GM19025 (cell line): ENCODE results near the gene CLINT1.
A peak's percentile ranks its signal among the peaks of the same experiment; 100 is the strongest.
"Not testable (repeated sequence)": the region's sequence is repeated elsewhere in the genome, so short reads cannot be mapped to it uniquely, and the experiment has no call there.

ENCODE experiments used
- ATAC-seq: cut with Tn5 transposase; IDR thresholded peaks from one replicate; pipeline ENCODE4 v1.9.1; 2021; ENCODE audit warnings: mild to moderate bottlenecking, low read depth, moderate library complexity; ENCODE audit not compliant: unreplicated experiment

CLINT1 gene

DNA sequence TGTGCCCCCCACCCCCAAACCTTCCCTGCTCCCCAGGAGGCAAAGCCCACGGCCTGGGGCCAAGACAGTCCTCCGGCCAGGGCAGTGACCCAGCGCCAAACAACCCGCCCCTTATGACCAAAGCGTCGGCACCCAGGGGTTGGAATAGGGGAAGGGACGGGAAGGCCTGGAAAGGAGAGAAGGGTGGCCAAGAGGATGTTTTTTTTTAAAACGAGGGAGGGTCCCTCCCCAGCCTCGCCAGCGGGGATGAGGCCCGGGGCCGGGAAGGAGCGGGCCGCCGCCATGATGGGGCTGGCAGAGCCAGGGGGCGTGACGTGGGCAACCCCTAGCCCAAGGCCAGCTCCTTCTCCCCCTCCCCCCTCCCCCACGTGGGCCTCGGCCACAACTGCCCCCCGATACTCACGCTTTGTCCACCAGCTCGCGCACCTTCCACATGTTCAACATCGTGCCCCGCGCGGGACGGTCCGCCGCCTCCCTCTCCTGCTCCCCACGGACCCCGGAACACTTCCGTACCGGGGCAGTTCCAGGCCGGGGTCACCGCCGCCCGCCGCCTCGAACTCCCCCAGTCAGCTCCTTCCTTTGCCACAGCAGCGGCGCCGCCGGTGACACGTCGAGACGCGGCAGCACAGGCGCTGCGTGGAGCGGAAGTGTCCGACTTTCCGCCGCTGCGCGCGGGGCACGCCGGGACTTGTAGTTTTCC is at the start of gene CLINT1:
TSS of gene CLINT1 (minus strand) at position 619 of the 700 bp plus-strand sequence. CDS start at position 444, 175 bp downstream.
- peak; percentile 49 for ATAC-seq

DNA sequence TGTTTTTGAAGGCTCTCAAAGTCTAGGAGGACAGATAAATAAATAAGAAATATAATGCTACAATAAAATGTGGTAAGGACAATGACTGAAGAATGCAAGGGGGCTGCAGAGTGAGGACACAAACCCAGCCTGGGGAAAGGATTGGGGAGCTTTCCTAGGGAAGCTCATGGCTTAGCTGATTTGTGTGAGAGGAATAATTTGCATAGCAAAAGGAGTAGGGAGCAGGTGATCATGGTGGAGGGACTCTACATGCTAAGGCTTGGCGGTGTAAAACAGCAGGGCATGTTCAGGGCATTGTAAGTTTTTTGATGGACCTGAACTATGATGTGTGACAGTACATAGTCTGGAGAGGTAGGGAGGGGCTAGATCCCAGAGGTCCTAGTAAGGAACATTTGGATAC is 49.5 kb upstream of the CLINT1 start:
- ATAC-seq = no peak

DNA sequence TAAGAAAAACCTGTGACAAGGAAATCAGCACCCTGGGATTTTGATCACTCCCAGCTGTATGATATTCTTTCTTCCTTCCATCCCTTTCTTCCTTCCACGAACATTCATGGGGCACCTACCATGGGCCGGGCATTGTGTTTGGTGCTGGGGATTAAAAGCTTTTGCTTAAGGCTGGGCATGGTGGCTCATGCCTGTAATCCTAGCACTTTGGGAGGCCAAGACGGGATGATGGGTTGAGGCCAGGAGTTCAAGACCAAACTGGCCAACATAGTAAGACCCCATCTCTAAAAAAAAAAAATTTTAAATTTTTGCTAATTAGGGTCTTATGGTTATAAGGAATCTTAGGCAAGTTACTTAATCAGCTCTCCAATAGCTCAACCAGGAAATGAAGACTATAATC is 48.5 kb upstream of the CLINT1 start:
- ATAC-seq = no peak

DNA sequence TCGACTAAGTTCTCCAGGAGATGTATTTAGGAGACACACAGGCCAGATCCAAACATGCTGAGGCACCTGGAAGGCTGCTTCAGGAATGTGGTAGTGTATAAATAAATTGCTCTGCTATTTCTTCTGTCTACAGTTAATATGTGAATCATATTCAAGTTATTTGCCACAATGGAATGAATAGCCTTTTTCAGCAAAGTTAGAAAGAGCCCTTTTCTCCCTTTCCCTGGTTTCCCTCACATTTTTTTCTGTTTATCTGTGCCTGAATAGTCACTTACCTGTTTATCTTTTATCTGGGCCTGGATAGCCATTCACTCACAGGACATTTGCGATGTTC is 44.1 kb upstream of the CLINT1 start:
- no peak for ATAC-seq

DNA sequence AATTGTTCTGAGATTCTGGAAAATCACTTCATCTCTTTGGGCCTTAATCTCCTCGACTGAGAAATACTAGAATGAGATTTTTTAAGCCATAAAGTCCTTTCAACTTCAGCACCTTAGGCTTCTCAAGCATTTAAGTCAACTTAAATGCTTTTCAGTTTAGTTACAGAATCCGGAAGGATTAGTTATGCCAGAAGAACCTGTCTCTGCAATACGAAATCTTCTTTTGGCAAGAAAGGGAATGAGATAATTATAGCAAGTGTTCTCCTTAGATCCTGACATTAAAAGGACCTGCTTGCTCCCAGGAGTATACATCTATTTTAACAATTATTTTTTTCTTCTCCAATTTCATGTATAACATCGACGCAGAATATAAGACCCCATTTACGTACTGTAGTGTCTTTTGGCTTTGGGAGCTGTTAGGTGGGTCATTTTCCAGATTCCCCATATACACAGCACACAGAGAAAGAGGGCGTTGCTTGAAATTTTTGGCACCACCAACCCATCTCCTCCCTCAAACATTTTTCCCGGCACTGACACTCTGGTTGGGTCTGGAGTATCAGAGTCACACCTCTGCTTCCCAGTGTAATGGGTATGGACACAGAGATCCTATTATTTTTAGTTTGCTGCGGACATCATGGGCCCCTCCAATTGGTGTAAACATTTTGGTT is 43.6 kb upstream of the CLINT1 start:
- no peak for ATAC-seq

DNA sequence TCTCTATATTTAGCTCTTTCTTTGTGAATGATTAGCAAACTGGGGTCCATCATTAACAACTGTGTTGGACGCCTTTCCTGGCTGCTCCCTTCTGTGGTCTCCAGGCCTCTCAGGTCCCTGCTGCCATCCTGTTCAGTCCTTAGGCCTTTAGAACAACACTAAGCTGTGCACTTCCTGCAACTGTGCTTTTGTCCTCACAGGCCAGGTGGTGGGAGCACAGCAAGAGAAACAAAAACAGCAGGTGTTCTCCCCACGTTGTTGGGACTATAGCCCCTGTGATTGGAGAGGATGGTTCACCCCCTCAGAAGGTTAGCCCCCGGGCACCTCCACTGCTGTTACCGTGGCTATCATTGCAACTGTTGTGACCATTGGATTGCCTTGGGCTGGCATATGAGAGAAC is 41.7 kb upstream of the CLINT1 start:
- no peak for ATAC-seq

DNA sequence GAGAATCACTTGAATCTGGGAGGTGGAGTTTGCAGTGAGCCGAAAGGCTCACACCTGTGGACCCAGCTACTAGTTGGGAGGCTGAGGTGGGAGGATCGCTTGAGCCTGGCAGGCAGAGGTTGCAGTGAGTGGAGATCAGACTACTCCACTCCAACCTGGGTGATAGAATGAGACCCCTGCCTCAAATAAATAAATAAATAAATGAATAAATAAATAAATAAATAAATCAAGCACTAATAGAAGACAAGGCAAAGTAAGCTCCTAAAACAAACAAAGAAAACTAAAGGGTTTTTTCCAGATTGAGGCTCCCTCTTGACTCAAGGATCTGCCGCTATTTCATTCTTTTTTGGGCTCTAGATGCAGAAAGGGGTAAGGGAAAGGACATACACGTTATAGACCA is 34.7 kb upstream of the CLINT1 start:
- no peak for ATAC-seq

DNA sequence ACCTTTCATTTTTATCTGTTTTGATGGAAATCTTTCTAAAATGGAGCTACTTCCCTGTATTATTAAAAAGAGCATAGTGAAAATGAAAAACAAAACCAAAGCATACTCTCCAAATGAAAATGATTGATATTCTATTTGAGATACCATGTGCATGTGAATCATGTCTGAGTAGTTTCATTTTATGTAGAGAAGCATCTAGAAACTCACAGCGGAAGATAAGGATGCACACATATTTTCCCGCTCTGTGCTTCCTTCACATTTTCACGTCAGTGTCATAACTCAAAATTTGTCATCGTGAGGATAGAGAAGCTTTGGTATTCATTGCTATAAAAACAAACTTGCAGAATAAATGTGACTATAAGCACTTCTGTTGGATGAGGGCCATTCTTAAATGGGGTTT is 34.0 kb upstream of the CLINT1 start:
- ATAC-seq = no peak

DNA sequence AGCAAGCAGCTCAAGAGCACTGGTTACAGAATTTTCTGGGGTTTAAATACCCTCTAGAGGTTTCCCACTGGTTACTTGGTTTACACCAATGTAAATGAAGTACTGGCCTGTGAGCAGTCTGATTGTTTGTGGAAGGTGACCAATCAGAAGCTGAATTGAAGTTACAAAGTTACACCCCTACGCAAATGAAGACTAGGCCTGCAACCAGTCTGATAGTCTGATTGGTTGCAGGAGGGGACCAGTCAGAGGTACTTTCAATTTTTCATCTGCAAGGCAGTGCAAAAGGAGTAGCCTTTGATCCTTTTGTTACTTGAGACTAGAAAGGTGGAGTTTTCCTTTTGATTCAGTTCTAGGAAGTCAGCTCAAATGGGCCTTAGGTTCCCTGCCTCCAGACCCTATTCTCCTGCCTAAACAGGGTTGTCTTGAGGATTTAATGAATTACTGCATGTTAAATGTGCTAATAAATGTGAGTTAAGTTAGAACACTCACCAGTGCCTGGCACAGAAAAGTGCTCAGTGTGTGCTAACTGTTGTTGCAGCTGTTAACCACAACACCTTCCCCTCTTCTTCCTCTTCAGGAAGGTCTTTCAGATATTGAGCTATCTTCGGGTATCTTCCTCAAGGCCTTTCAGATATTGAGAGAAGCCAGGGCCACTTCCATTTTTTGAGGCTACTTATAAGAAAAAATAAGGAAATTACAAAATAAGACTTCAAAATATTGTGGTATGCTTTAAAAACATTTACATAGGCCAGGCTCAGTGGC is 32.1 kb upstream of the CLINT1 start:
- no peak for ATAC-seq

DNA sequence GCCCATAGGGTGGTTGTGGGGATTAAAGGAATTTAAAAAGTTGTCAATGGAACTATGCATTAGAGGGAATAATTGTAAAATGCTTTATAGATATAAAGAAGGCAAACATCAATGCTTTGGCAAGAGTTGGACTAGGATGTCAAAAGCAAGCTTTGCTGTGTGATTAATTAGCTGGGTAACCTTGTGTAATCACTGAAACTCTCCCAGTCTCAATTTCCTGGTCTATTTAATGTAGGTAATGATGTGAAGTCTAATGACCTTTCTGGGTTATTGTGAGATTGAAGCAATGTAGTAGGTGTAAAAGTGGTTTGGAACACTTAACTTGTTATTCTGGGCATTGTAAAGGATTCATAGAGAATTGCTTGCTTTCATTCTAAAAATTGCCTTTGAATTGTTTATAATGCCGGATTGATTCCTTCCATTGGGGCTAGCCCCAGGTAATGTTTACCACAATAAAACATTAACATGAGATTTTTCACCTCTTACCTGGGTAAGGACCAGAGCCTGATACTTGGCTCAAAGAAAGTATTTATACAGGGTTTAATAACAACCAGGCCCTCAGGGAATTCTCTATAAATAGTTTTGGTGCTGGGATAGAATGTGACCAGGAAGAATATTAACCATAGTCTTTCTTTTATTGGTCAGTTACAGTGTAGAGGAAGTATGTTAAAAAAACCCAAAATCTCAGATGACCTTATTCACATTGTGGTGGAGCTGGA is 30.0 kb upstream of the CLINT1 start:
- no peak for ATAC-seq

DNA sequence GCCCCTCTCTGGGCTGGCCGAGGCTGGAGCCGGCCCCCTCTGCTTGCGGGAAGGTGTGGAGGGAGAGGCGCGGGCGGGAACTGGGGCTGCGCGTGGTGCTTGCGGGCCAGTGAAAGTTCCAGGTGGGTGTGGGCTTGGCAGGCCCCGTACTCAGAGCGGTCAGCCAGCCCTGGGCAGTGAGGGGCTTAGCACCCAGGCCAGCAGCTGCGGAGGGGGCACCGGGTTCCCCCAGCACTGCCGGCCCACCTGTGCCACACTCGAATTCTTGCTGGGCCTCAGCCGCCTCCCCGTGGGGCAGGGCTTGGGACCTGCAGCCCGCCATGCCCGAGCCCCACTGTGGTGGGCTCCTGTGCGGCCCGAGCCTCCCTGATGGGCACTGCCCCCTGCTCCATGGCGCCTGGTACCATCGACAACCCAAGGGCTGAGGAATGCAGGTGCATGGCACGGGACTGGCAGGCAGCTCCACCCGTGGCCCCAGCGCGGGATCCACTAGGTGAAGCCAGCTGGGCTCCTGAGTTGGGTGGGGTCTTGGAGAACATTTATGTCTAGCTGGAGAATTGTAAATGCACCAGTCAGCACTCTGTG is 27.9 kb upstream of the CLINT1 start:
- no peak for ATAC-seq

DNA sequence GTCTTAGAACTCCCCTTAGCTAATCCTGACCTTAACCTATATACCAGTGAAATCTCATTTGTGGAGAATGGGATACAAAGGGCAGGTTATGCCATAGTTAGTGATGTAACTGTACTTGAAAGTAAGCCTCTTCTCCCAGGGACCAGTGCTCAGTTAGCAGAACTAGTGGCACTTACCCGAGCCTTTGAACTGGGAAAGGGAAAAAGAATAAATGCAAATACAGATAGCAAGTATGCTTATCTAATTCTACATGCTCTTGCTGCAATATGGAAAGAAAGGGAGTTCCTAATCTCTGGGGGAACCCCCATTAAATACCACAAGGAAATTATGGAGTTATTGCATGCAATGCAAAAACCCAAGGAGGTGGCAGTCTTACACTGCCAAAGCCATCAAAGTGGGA is 26.1 kb upstream of the CLINT1 start:
- not testable (repeated sequence) for ATAC-seq

DNA sequence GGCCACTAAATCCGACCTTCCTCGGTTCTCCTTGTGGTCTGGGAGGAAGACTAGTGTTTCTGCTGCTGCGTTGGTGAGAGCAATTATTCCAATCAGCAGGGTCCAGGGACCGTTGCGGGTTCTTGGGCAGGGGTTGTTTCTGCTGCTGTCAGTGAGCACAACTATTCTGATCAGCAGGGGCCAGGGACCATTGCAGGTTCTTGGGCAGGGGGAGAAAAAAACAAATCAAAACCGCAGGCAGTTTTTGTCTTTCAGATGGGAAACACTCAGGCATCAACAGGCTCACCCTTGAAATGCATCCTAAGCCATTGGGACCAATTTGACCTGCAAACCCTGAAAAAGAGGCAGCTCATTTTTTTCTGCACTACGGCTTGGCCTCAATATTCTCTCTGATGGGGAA is 22.6 kb upstream of the CLINT1 start:
- not testable (repeated sequence) for ATAC-seq

DNA sequence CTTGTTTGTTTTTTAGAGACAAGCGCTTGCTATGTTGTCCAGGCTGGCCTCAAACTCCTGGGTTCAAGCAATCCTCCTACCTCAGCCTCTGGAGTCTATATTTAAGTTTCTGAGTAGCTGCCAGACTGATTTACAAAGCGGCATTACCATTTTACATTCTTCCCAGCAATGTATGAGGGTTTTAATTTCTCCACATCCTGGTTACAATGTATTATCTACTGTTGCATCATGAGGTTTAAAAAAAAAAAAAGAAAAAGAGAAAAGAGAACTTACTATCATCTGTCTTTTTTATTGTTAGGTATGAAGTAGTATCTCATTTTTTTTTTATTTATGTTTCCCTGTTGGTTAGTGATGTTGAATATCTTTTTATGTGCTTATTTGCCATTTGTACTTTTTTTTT is 18.9 kb upstream of the CLINT1 start:
- ATAC-seq = no peak

DNA sequence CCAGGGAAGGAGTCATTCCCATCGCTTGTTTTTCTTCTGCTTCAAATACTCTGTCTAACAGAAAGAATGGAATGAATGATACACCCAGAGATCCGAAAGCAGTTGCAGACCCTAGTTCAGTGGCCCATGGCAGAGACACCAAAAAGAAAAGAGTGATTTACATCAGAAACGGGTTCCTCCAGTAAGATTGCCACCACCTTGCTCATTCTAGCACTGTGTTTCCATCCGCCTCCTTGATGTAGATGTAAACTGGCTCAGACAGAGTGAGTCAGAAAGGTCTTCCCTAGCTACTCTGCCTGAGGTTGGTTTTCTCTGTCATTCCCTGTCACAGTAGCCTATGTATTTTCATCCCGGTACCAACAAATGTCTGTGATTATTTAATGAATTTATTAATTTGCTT is 15.9 kb upstream of the CLINT1 start:
- no peak for ATAC-seq

DNA sequence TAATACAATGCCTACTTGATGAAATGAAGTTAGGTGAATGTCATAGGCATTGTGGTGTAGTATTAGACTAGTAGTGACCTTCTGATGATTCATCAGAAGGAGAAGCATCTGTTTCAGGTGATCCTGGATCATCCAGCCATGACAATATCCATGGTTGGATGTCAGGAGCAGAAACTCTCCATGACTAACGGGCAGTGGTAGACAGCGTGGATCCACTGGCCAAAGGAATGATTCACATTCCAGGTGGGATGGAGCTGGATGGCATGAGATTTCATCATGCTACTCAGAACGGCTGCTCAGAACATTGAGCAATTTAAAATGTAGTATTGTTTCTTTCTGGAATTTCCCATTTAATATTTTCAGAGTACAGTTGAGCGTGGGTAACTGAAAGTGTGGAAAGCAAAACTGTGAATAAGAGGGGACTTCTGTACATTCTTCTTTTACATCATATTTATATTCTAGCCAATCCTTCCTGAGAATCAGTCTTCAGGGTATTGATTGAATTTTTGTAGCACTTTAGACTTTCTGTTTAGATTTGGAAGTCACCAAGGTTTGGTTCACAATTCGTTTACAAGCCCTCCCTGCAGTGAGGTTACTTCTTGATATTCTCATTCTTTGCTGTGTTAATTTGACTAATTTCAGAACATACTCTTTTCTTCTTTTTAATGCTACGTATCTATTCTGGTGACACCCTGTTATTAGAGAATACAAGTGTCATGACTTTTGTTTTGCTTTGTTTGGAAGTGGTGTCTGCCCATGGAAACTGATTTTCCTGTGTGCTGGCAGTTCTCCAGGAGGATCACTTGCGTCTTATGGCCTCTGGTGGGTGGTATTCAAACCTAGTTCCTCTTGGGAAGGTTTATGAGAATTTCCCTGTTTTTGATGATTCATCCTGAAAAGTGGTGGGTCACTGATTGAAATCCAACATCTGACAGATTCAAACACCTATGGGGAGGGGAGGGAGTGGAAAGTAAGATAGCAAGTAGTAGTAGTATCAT is 12.2 kb upstream of the CLINT1 start:
- no peak for ATAC-seq

DNA sequence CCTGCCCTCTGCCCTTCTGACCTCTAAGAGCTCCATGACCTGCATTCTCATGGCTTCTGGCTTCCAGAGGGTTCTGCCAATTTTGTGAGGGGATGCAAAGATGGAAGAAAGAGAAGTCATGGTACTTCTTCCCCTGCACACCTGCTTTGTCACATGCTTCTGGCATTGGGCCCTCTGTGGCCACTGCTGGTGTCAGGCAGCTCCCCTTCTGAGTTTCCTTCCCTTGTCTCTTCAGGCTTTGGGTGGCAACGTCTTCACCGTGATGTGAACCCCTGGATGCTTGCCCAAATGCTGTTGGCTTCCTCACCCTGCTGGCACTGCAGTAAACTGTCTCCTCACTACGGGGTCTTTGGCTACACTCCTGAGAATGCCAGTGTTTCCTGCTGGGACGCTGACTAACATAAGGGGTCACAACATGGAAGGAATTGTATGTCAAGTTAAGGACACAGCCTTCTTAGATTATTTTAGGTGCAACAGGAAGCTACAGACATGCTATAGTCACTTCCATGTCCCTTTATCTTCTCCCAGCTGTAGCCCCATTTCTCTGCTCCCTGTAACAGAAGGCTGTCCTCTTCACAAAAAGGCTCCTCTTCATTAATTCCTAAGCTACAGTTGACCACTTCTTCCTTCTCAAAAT is 8.9 kb upstream of the CLINT1 start:
- no peak for ATAC-seq

DNA sequence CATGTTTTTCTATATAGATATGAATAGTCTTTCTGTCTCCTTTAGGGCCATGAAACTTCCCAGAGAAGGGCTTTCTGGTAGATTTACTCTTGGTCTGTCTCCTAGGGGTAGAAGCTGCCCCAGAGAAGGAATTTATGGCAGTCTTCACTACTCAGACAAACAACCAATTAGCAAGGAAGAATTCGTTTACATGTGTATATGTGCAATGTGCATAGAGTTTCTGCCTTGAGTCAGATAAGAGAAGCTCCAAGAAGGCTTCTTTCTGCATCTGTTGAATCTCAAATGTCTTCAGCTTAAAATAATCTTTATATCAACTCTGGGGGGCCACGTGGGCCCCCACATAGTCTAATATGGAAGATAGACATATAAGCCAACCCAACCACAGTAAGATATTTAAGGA is 7.6 kb upstream of the CLINT1 start:
- ATAC-seq = no peak

DNA sequence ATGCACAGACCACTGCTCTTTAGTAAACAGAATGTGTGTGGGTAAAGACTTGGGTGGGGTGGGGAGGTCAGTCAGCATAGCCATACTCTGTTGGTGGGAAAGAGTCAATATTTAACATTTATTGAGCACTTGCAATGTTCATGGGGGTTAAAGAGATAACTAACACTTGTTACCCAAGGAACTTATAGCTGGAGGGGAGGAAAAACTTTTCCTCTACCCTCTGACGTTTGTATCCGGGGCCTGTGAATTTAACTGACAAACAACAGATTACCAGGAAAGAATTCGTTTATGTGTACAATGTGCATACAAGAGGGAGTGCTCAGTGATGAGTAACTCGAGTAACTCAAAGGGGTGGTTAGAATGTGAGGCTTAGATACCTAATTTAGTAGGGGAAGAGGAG is 6.8 kb upstream of the CLINT1 start:
- ATAC-seq = no peak
